HG02571 (cell line): ENCODE results near the gene SORCS3.

Experiments used
- ATAC-seq: cut with Tn5 transposase; IDR thresholded peaks from one replicate; pipeline ENCODE4 v1.9.1; 2021; ENCODE audit warnings: mild to moderate bottlenecking, moderate library complexity; ENCODE audit not compliant: unreplicated experiment

SORCS3 gene

DNA sequence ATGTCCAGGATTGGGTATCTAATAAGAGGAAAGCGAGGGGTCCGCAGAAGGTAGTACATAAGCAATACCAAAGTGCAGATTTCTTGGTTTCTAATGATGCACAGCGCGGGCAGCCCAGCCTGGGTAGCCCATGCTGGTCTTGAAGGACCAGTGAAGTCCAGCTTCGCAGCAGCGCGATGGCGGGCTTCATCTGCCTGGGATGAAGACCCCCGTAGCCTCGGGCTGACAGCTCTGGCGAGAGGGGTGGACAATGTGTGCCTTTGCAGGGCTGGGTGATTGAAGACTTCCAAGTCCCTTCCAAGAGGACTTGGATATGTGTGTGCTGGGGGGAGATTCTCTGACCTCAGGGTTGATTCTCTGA is 2.2 kb downstream of the SORCS3 start:
- no peak for ATAC-seq

DNA sequence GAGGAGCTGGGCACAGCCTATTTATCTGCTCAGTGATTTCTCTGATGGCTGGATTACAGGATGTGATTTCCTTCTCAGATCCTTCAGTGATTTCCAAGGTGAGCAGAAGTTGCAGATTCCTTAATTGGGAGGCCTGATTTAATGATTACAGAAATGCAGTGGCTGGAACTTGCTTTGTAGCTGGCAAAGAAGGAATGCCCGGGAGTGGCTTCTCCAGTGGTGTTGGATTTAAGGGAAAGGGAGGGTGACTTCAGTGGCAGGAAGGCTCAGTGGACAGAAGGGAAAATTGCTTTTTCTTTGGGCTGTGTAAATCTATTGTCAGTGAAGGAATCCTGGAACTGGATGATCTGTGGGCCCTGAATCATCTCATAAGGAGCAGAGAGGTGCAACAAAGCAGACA is 5.1 kb downstream of the SORCS3 start:
- no peak for ATAC-seq

DNA sequence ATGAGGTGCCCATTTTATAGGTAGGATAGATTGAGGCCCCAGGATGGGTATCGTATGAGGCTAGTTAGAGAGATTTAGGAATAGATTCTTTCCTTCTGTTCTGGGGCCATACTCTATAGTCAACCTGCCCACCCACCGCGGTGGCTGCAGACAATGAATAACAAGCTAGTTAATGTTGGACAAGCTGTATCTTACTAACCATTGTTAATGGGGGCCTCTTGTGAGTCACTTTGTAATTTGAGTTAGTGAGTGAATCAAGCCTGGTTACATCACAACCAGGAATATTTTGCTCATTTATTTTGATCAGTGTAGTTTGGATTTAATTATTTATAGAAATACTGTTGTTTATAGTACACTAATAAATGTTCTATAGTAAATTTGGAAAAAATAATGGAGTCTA is 7.3 kb downstream of the SORCS3 start:
- no peak for ATAC-seq

GRCh38 chr10:104650072-104650471 is 9.0 kb downstream of the SORCS3 start:
- ATAC-seq = no peak

- ATAC-seq = no peak
These were observed 9.7 kb downstream of the SORCS3 start for GRCh38 chr10:104650635-104651331.

DNA sequence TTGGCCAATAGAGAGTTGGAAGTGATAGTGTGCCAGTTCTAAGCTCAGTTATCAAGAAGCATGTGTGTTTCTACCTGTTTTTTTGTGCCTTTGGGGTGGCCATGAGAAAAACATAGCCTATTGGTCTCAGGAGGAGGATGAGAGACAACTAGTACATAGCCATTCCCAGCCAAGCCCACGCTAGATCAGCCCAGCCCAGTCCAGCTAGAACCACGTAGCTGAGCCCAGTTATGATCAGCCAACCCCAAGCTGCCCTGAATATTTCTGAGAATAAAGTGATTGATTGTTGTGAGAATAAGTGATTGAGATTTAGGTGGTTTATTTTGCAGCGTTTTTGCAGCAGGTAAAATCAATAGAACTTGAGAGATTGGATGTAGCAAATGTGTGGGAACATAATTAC is 15.9 kb downstream of the SORCS3 start:
- no peak for ATAC-seq

DNA sequence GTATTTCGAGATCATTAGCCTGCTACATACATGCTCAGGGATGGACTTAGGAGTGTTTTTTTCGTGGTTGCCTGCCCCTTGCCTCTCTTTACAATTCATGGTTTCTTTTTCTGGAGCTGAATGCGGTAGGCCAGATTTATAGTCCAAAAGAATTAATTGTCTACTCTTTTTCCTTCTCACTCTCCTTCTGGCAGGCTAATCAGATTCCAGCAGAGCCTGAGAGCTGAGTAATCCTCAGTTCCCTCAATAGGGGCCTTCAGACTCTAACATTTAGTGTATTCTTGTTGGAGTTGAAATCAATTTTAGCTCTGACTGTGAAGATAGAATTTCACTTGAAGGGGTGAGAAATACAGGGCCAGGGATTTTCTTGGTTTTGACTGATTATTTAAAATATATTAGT is 16.4 kb downstream of the SORCS3 start:
- no peak for ATAC-seq

- ATAC-seq = no peak
These were observed 17.0 kb downstream of the SORCS3 start for GRCh38 chr10:104658067-104658466.

DNA sequence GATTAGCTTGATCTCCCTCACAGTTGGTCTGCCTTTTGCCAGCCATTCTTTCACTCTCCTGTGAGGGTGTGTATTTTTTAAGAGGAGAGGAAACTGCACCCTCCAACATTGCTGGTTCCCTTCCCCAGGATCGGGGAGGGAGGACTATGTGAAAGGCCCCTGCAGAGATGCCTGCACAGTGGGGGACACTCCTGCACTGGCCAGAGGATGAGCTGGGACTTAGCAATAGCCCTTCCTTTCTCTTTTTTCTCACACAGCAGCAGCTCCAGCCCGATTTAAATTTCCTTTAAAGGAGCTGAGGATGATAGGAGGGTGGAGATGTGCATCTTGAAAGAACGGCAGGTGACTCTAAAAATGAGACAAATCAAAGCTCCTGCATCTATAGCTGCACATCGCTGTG is 18.7 kb downstream of the SORCS3 start:
- no peak for ATAC-seq

GRCh38 chr10:104663076-104663475 is 22.0 kb downstream of the SORCS3 start:
- no peak for ATAC-seq

DNA sequence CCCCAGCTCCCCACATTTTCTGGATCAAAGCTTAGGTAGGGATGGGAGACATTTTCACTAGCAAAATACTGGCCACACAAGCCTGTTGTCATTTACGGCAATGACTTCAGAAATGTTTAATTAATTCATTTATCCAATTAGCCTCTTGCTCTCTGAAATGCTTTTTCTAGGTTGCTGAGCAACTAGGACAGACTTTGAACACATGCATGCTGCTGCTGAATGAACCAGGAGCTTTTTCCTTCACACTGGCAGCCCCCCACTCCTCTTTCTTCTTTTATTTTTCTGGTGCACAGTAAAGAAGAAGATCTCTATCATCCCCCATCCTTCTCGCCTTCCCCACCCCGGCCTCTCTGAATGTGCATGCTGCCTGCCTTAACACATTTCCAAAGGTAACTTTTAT is 22.5 kb downstream of the SORCS3 start:
- ATAC-seq = no peak

DNA sequence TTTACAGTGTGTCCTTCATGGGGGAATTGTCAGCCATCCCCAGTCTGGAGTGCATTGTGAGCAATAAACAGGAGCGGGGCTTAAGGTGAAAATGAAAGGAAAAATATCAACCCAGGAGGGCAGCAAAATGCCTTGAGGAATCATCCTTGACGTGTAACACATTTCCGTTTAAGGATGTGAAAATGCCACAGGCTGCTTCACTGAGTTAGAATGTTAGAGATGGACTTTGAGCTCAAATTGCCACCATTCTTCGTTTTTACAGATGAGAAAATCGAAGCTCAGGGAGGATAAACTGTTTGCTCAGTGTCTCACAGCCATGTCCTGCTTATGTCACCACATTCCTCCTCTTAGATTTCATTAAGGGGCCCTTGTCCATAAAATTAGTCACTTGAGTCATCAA is 23.1 kb downstream of the SORCS3 start:
- no peak for ATAC-seq

- ATAC-seq = no peak
These were observed 24.1 kb downstream of the SORCS3 start for GRCh38 chr10:104665174-104665573.

- no peak for ATAC-seq
These were observed 25.0 kb downstream of the SORCS3 start for GRCh38 chr10:104666106-104666505.

DNA sequence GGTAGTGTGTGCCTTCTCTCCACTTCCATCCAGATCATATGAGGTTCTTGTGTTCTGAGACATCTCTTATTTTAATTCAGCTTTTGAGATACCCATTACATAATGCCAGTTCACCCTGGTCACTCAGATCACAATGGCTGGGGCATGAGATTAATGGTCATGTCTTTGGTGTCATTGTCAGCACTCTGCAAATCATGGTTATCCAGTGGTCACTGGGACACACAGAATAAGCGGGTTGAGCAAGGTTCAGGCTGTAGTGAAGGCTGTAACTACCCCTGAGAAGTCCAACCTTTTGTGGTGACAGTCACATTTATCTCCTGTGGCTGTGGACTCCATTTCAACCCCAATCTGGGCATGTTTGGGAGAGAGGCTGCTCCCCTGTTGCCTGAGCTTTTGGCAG is 35.8 kb downstream of the SORCS3 start:
- ATAC-seq = no peak

GRCh38 chr10:104678658-104679057 is 37.6 kb downstream of the SORCS3 start:
- no peak for ATAC-seq

DNA sequence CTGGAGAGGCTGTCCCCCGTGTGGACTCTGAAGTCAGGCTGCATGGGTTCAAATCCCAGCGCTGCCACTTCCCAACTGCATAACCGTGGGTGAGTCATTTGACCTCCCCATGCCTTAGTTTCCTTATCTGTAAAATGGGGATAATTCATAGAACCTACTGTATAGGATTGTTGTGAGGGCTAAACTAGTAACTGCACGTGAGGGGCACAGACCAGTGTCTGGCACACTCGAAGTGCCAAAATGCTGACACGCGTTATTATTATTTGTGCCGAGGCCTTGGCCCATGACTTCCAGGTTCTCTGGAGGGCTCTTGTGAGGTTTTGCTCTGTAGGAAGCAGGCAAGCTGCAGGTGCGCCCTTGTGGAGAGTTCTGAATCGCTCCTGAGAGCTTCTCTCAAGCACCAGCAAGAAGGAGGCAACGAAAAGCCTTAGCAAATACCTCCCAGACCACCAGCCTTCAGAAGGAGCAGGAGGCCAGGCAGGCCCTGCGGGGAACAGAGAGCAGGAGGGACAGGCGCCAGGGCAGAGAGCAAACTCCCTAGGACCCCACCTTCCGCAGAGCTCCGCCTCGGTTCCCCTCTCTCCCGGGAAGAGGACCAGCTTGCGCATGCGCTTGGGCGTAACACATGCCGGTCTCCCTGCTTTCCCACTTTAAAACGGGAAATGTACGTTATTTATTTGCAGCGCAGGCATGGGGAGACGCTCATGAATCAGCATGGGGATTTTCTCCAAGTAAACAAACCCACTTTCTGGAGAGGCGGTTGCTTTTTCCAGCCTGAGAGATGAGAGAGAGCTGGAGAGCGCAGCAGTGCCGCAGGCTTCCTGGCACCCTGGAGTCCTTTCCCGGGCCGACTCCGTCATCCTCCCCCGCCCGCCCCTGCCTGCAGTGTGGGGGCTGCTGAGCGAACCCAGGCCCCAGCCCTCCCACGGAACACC is 39.6 kb downstream of the SORCS3 start:
- no peak for ATAC-seq

DNA sequence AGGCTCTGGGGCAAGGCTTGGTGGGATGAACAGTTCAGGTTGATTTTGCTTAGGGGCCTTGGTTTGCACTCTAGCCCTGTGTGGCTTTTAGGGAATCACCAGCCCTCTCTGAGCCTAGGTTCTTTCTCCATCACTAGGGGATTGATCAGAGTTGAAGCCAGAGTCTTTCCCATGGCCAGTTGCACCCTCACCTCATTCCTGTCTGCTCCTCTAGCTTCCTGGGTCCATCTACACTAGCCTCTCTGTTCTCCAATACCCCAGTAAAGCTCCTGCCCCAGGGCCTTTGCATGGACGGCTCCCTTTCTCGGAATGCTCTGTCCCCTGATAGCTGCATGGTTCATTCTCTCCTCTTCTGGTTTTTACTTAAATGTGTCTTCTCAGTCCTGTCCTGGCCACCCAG is 40.4 kb downstream of the SORCS3 start:
- no peak for ATAC-seq

- no peak for ATAC-seq
These were observed 42.5 kb downstream of the SORCS3 start for GRCh38 chr10:104683567-104683966.

DNA sequence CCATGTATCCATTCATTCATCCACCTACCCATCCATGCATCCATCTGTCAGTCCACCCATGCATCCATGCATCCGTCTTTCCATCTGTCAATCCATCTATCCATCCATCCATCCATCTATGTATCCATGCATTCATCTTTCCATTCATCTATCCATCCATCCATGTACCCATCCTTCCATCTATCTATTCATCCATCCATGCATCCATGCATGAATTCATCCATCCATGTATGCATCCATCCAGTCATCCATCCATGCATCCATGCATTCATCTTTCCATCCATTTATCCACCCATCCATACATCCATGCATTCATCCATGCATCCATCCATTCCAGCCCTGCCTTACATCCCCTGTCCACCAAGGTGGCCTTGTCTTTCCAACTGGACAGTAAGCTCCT is 45.7 kb downstream of the SORCS3 start:
- ATAC-seq = no peak

DNA sequence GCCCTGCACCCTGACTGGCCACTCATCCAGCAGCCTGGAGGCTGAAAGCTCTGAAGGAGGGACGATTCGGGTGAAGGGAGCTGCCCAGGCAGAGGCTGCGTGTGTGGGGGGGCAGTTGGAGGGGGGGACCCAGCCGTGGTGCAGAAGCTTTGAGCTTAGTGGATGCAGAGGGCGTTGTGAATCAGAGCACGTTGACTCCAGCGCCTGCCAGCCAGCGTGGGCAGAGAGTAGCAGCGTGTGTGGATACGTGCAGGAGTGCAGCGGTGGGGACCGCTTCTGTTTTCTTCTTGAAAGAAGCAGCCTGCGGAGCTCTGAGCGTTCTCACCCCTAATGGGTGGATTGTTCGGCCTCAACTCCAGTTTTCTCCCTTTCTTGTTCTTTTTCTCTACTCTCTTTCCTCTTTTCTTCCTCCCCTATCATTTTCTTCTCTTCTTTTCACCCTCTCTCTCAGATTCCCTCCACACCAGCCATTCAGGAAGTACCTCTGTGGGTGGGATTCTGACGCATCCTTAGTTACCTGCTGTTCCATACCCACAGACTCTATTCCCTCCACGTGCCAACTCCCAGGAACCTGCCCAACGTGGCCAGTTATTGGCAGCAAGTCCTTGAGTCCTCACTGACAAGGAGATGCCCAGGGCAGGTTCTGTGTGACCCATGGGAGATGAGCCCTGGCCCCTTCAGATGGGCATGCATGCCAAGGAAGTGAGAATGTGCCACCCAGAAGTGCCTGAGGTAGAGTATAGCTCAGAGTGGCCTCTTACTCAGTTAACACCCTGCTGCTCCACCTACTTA is 47.4 kb downstream of the SORCS3 start:
- ATAC-seq = no peak

DNA sequence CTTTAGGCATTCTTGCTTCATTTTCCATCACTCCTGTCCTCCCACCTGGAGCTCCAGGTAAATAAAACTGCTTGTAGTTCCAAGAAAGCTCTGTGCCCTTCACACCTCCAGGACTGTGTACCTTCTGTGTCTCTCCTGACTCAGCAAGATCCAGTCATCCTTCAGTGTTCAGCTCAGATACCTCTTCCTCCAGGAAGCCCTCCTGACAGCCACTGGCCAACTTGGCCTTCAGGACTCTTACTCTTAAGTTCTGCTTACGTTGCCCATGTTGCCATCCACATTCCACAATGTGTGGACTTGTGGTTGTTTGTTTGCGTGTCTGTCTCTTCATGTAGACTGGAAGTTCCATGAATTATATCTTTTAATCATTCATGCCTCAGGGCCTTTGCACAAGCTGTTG is 48.0 kb downstream of the SORCS3 start:
- ATAC-seq = no peak
